Spleen (tissue), 7 donors: ENCODE data around the gene PIK3C2G.

Experiments
- POLR2A ChIP-seq, 3 donors: fragments of 450-650 bp; IDR thresholded peaks; one replicate each; pipeline ENCODE4 v1.5.1; 2017; ENCODE audit warnings: antibody characterized with exemption in 3 of 3, mild to moderate bottlenecking in 1 of 3
- TF ChIP-seq, protein P1 (sequence below), 11 experiments: fragments of 200-600 bp in 7 of 11; fragments of 450-650 bp in 4 of 11; sonication (generic) in 4 of 11; IDR thresholded peaks in 8 of 11; conservative IDR thresholded peaks in 3 of 11; 1 replicate in 7 of 11; 2 replicates in 4 of 11; pipeline versions ENCODE4 v1.4.0 to v1.8.0; 2016 to 2021; ENCODE audit warnings: antibody characterized with exemption in 11 of 11, inconsistent platforms in 4 of 11, mild to moderate bottlenecking in 1 of 11
- donor health status: DM: no; HTN: no; CAD: no; lungs with moderate emphysema.
- donor health status: DM: no; HTN: no; CAD: no.
- donor health status: DM: no; HTN: no; CAD: no.

GRCh38 chr12:18394742-18395141 lies 133.4 kb downstream of the PIK3C2G start:
- TF ChIP-seq, protein P1, sequence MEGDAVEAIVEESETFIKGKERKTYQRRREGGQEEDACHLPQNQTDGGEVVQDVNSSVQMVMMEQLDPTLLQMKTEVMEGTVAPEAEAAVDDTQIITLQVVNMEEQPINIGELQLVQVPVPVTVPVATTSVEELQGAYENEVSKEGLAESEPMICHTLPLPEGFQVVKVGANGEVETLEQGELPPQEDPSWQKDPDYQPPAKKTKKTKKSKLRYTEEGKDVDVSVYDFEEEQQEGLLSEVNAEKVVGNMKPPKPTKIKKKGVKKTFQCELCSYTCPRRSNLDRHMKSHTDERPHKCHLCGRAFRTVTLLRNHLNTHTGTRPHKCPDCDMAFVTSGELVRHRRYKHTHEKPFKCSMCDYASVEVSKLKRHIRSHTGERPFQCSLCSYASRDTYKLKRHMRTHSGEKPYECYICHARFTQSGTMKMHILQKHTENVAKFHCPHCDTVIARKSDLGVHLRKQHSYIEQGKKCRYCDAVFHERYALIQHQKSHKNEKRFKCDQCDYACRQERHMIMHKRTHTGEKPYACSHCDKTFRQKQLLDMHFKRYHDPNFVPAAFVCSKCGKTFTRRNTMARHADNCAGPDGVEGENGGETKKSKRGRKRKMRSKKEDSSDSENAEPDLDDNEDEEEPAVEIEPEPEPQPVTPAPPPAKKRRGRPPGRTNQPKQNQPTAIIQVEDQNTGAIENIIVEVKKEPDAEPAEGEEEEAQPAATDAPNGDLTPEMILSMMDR (IDR thresholded peaks at IDR 0.05 in 8 of 11, conservative IDR thresholded peaks at IDR 0.05 in 3 of 11) = no peak
- TF ChIP-seq POLR2A (IDR thresholded peaks at IDR 0.05) = no peak
